ENCODE data around the gene SNX10.

Gene SNX10

GRCh38 chr7:26343320-26343832 is 51.7 kb downstream of the SNX10 start:
- no peak overlapping the region for H3K4me2 ChIP-seq (ENCODE audit: low read length)
- no peaks in the 10 kb centered on the region for H3K27me3 ChIP-seq (ENCODE audit: insufficient read depth, low read length)
- H4K20me1 ChIP-seq (ENCODE audit: insufficient read depth, low read length): no peaks in the 10 kb centered on the region
- TF ChIP-seq CTCF (IDR thresholded peaks at IDR 0.05; ENCODE audit: low read length) (no peak), EZH2 (IDR thresholded peaks at IDR 0.05; ENCODE audit: borderline replicate concordance, low read length) (no peak)
- no peaks in the 10 kb centered on the region for H3F3A ChIP-seq (ENCODE audit: insufficient read depth, low read length)
- H3K4me3 ChIP-seq (ENCODE audit: low read depth, low read length, poor library complexity, severe bottlenecking): no peak overlapping the region
- H3K4me1 ChIP-seq (ENCODE audit: insufficient read depth, low read length, severe bottlenecking): peaks cover 5% of the 10 kb centered on the region
- H3K9me2 ChIP-seq (ENCODE audit: low read depth, low read length): no peaks in the 10 kb centered on the region
- peaks cover 45% of the 10 kb centered on the region for H3K36me3 ChIP-seq (ENCODE audit: insufficient read depth, low read length)
- peaks cover 26% of the 10 kb centered on the region for H3K79me2 ChIP-seq (ENCODE audit: insufficient read depth, low read length)
- no peak overlapping the region for H3K9ac ChIP-seq (ENCODE audit: low read length)
- no peak overlapping the region for H2AFZ ChIP-seq (ENCODE audit: low read length)
- no peaks in the 10 kb centered on the region for H3K9me3 ChIP-seq (ENCODE audit: low read length)
- H3K27ac ChIP-seq (ENCODE audit: low read depth, low read length, poor library complexity, severe bottlenecking): no peak overlapping the region

DNA sequence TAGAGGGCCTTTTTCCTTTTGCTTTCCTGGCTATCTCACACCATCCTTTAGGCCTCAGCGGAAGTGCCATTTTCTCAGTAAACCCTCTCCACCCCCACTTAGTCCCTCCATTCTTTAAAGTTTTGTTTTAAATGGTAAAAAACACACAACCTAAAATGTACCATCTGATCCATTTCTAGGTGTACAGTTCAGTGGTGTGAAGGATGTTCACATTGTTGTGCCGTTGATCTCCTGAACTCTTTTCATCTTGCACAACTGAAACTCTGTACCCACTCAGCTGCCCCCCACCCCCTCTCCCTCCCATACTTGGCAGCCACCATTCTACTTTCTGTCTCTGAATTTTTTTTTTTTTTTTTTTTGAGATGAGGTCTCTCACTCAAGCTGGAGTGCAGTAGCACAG is 52.2 kb downstream of the SNX10 start:
- Histone ChIP-seq H3K27me3 (ENCODE audit: insufficient read depth, low read length) (no peaks in the 10 kb centered on the region), H3F3A (ENCODE audit: insufficient read depth, low read length) (no peaks in the 10 kb centered on the region), H4K20me1 (ENCODE audit: insufficient read depth, low read length) (no peaks in the 10 kb centered on the region), H3K36me3 (ENCODE audit: insufficient read depth, low read length) (peaks cover 50% of the 10 kb centered on the region), H3K9me3 (ENCODE audit: low read length) (no peaks in the 10 kb centered on the region), H3K9me2 (ENCODE audit: low read depth, low read length) (no peaks in the 10 kb centered on the region), H3K27ac (ENCODE audit: low read depth, low read length, poor library complexity, severe bottlenecking) (no peak overlapping the region), H3K4me2 (ENCODE audit: low read length) (no peak overlapping the region), H3K79me2 (ENCODE audit: insufficient read depth, low read length) (peaks cover 23% of the 10 kb centered on the region), H2AFZ (ENCODE audit: low read length) (no peak overlapping the region), H3K4me3 (ENCODE audit: low read depth, low read length, poor library complexity, severe bottlenecking) (no peak overlapping the region), H3K9ac (ENCODE audit: low read length) (no peak overlapping the region), H3K4me1 (ENCODE audit: insufficient read depth, low read length, severe bottlenecking) (peaks cover 5% of the 10 kb centered on the region)
- TF ChIP-seq CTCF (IDR thresholded peaks at IDR 0.05; ENCODE audit: low read length) (no peak), EZH2 (IDR thresholded peaks at IDR 0.05; ENCODE audit: borderline replicate concordance, low read length) (no peak)

- H3K36me3 ChIP-seq (ENCODE audit: insufficient read depth, low read length): peaks cover 59% of the 10 kb centered on the region
- no peaks in the 10 kb centered on the region for H3K27me3 ChIP-seq (ENCODE audit: insufficient read depth, low read length)
- no peaks in the 10 kb centered on the region for H4K20me1 ChIP-seq (ENCODE audit: insufficient read depth, low read length)
- H3K79me2 ChIP-seq (ENCODE audit: insufficient read depth, low read length): peaks cover 11% of the 10 kb centered on the region
- no peak overlapping the region for H3K27ac ChIP-seq (ENCODE audit: low read depth, low read length, poor library complexity, severe bottlenecking)
- H3K4me3 ChIP-seq (ENCODE audit: low read depth, low read length, poor library complexity, severe bottlenecking): no peak overlapping the region
- H3F3A ChIP-seq (ENCODE audit: insufficient read depth, low read length): no peaks in the 10 kb centered on the region
- H3K9me3 ChIP-seq (ENCODE audit: low read length): no peaks in the 10 kb centered on the region
- no peak for TF ChIP-seq EZH2 (IDR thresholded peaks at IDR 0.05; ENCODE audit: borderline replicate concordance, low read length)
- no peak for TF ChIP-seq CTCF (IDR thresholded peaks at IDR 0.05; ENCODE audit: low read length)
- no peak overlapping the region for H3K9ac ChIP-seq (ENCODE audit: low read length)
- no peak overlapping the region for H2AFZ ChIP-seq (ENCODE audit: low read length)
- H3K4me2 ChIP-seq (ENCODE audit: low read length): no peak overlapping the region
- H3K4me1 ChIP-seq (ENCODE audit: insufficient read depth, low read length, severe bottlenecking): peaks cover 3% of the 10 kb centered on the region
- no peaks in the 10 kb centered on the region for H3K9me2 ChIP-seq (ENCODE audit: low read depth, low read length)
Observed at GRCh38 chr7:26345202-26345601, 53.5 kb downstream of the SNX10 start.

Data from OCI-LY1 (cell line).